OCI-LY1 (cell line): Measurements from ENCODE around the gene GRXCR2.

Source experiments
- CTCF ChIP-seq: fragments of 200-600 bp; sonication (generic), shearing (Covaris generic); IDR thresholded peaks from 2 replicates; pipeline ENCODE4 v1.5.1; 2017; ENCODE audit warnings: mild to moderate bottlenecking, antibody characterized with exemption, low read length, moderate library complexity, mixed read lengths
- EZH2 ChIP-seq: fragments of 200-600 bp; sonication (generic), shearing (Covaris generic); IDR thresholded peaks from 2 replicates; pipeline ENCODE4 v1.8.0; 2017; ENCODE audit warnings: borderline replicate concordance, mixed run types, mild to moderate bottlenecking, antibody characterized with exemption, low read length, moderate library complexity, mixed read lengths

- TF ChIP-seq CTCF (peak; percentile 55), EZH2 (no peak)
These were observed 15.3 kb upstream of the GRXCR2 start for GRCh38 chr5:145887976-145888574.
